Measurements from ENCODE around the gene TMEM114. TPM values are rescaled to one million over a fixed set of nuclear protein-coding genes. Genes with fewer than 3 reads are reported as not detected.

Gene TMEM114
- total RNA-seq, 1 experiment from 2014 or later, result not detected

GRCh38 chr16:8621572-8622314 is 31.4 kb upstream of the TMEM114 start, which contains the start of gene METTL22:
Gene METTL22 (plus strand): TSS chr16:8621698. CDS start chr16:8625666, 3,968 bp downstream.
- peaks cover 4% of the 10 kb centered on the region for H3K4me1 ChIP-seq
- peaks cover 9% of the 10 kb centered on the region for H3K36me3 ChIP-seq
- DNase-seq, result peak; percentile 88 to 92

GRCh38 chr16:8621222-8621571 is 30.9 kb upstream of the TMEM114 start:
- DNase-seq, result no peak
- peaks cover 4% of the 10 kb centered on the region; the same call in 1 of the 2 replicates for H3K4me1 ChIP-seq
- H3K9me3 ChIP-seq (replicated peaks), result no peaks in the 10 kb centered on the region
- H3K36me3 ChIP-seq, result peaks cover 8% of the 10 kb centered on the region
- H3K4me3 ChIP-seq, result peak overlapping the region; percentile 97
- H3K27ac ChIP-seq, result no peak overlapping the region
- 0 out of 2 replicates have a peak, but pooled peaks cover 4% of the 10 kb centered on the region for H3K27me3 ChIP-seq

More at GRCh38 chr16:8621572-8622314, 31.4 kb upstream of the TMEM114 start, which contains the start of gene METTL22:
- H3K4me3 ChIP-seq, result peak within 1 kb of the TSS; percentile 97
- H3K27ac ChIP-seq, result peak within 1 kb of the TSS; percentile 82
- H3K9me3 ChIP-seq (replicated peaks), result no peaks in the 10 kb centered on the region
- H3K27me3 ChIP-seq, result 0 out of 2 replicates have a peak, but pooled peaks cover 4% of the 10 kb centered on the region

- Histone ChIP-seq H3K4me3 (no peak overlapping the region), H3K4me1 (peaks cover 4% of the 10 kb centered on the region; the same call in 1 of the 2 replicates), H3K9me3 (replicated peaks) (no peaks in the 10 kb centered on the region), H3K36me3 (peaks cover 2% of the 10 kb centered on the region), H3K27ac (no peak overlapping the region), H3K27me3 (0 out of 2 replicates have a peak, but pooled peaks cover 4% of the 10 kb centered on the region)
- DNase-seq, result no peak
Measured at GRCh38 chr16:8620535-8620934, 30.2 kb upstream of the TMEM114 start.

GRCh38 chr16:8619671-8620370 is 29.5 kb upstream of the TMEM114 start:
- Histone ChIP-seq H3K4me1 (peaks cover 4% of the 10 kb centered on the region; the same call in 1 of the 2 replicates), H3K4me3 (no peak overlapping the region), H3K9me3 (replicated peaks) (no peaks in the 10 kb centered on the region), H3K27ac (no peak overlapping the region), H3K36me3 (no peaks in the 10 kb centered on the region), H3K27me3 (0 out of 2 replicates have a peak, but pooled peaks cover 4% of the 10 kb centered on the region)
- no peak for DNase-seq

GRCh38 chr16:8614435-8615029 is 24.2 kb upstream of the TMEM114 start:
- H3K9me3 ChIP-seq (replicated peaks), result no peaks in the 10 kb centered on the region
- no peak for DNase-seq
- H3K27ac ChIP-seq, result no peak overlapping the region
- no peaks in the 10 kb centered on the region for H3K4me1 ChIP-seq
- no peaks in the 10 kb centered on the region for H3K36me3 ChIP-seq
- 0 out of 2 replicates have a peak, but pooled peaks cover 4% of the 10 kb centered on the region for H3K27me3 ChIP-seq
- H3K4me3 ChIP-seq, result no peak overlapping the region

GRCh38 chr16:8611886-8612600 is 21.7 kb upstream of the TMEM114 start:
- Histone ChIP-seq H3K9me3 (replicated peaks) (no peaks in the 10 kb centered on the region), H3K36me3 (no peaks in the 10 kb centered on the region), H3K27ac (no peak overlapping the region), H3K27me3 (no peaks in the 10 kb centered on the region), H3K4me3 (no peak overlapping the region), H3K4me1 (no peaks in the 10 kb centered on the region)
- no peak for DNase-seq

- Histone ChIP-seq H3K36me3 (no peaks in the 10 kb centered on the region), H3K9me3 (replicated peaks) (no peaks in the 10 kb centered on the region), H3K4me3 (no peak overlapping the region), H3K27ac (no peak overlapping the region), H3K4me1 (no peaks in the 10 kb centered on the region), H3K27me3 (no peaks in the 10 kb centered on the region)
- no peak for DNase-seq
Measured at GRCh38 chr16:8611122-8611521, 20.8 kb upstream of the TMEM114 start.

GRCh38 chr16:8607214-8607613 is 16.9 kb upstream of the TMEM114 start:
- no peak overlapping the region for H3K4me3 ChIP-seq
- no peaks in the 10 kb centered on the region for H3K9me3 ChIP-seq (replicated peaks)
- H3K36me3 ChIP-seq, result no peaks in the 10 kb centered on the region
- H3K27ac ChIP-seq, result no peak overlapping the region
- DNase-seq, result no peak
- no peaks in the 10 kb centered on the region for H3K27me3 ChIP-seq
- no peaks in the 10 kb centered on the region for H3K4me1 ChIP-seq

GRCh38 chr16:8605554-8605953 is 15.2 kb upstream of the TMEM114 start:
- Histone ChIP-seq H3K4me1 (no peaks in the 10 kb centered on the region), H3K9me3 (replicated peaks) (no peaks in the 10 kb centered on the region), H3K36me3 (no peaks in the 10 kb centered on the region), H3K27ac (no peak overlapping the region), H3K4me3 (no peak overlapping the region), H3K27me3 (no peaks in the 10 kb centered on the region)
- no peak for DNase-seq

- Histone ChIP-seq H3K9me3 (replicated peaks) (no peaks in the 10 kb centered on the region), H3K27me3 (no peaks in the 10 kb centered on the region), H3K4me3 (no peak overlapping the region), H3K4me1 (no peaks in the 10 kb centered on the region), H3K27ac (no peak overlapping the region), H3K36me3 (no peaks in the 10 kb centered on the region)
- DNase-seq, result no peak
Measured at GRCh38 chr16:8600144-8600775, 9.9 kb upstream of the TMEM114 start.

GRCh38 chr16:8596581-8596980 is 6.3 kb upstream of the TMEM114 start:
- no peaks in the 10 kb centered on the region for H3K4me1 ChIP-seq
- no peaks in the 10 kb centered on the region for H3K9me3 ChIP-seq (replicated peaks)
- H3K4me3 ChIP-seq, result no peak overlapping the region
- H3K27me3 ChIP-seq, result no peaks in the 10 kb centered on the region
- H3K36me3 ChIP-seq, result no peaks in the 10 kb centered on the region
- DNase-seq, result no peak
- H3K27ac ChIP-seq, result no peak overlapping the region

- no peak for DNase-seq
- Histone ChIP-seq H3K4me3 (no peak overlapping the region), H3K4me1 (no peaks in the 10 kb centered on the region), H3K36me3 (no peaks in the 10 kb centered on the region), H3K9me3 (replicated peaks) (no peaks in the 10 kb centered on the region), H3K27ac (no peak overlapping the region), H3K27me3 (no peaks in the 10 kb centered on the region)
Measured at GRCh38 chr16:8595783-8596182, 5.5 kb upstream of the TMEM114 start.

GRCh38 chr16:8594149-8594666 is 3.9 kb upstream of the TMEM114 start:
- no peaks in the 10 kb centered on the region for H3K36me3 ChIP-seq
- no peak overlapping the region for H3K4me3 ChIP-seq
- no peak overlapping the region for H3K27ac ChIP-seq
- no peaks in the 10 kb centered on the region for H3K27me3 ChIP-seq
- no peaks in the 10 kb centered on the region for H3K9me3 ChIP-seq (replicated peaks)
- DNase-seq, result no peak
- H3K4me1 ChIP-seq, result no peaks in the 10 kb centered on the region

GRCh38 chr16:8591451-8591850 is 1.1 kb upstream of the TMEM114 start:
- no peak for DNase-seq
- no peak overlapping the region for H3K4me3 ChIP-seq

More at GRCh38 chr16:8591451-8591850, 1.1 kb upstream of the TMEM114 start:
- Histone ChIP-seq H3K27ac (no peak overlapping the region), H3K9me3 (replicated peaks) (no peaks in the 10 kb centered on the region), H3K27me3 (no peaks in the 10 kb centered on the region), H3K36me3 (no peaks in the 10 kb centered on the region), H3K4me1 (no peaks in the 10 kb centered on the region)

Data from SJCRH30 (cell line).